ENCODE results near the gene RNF138.

The RNF138 gene

DNA sequence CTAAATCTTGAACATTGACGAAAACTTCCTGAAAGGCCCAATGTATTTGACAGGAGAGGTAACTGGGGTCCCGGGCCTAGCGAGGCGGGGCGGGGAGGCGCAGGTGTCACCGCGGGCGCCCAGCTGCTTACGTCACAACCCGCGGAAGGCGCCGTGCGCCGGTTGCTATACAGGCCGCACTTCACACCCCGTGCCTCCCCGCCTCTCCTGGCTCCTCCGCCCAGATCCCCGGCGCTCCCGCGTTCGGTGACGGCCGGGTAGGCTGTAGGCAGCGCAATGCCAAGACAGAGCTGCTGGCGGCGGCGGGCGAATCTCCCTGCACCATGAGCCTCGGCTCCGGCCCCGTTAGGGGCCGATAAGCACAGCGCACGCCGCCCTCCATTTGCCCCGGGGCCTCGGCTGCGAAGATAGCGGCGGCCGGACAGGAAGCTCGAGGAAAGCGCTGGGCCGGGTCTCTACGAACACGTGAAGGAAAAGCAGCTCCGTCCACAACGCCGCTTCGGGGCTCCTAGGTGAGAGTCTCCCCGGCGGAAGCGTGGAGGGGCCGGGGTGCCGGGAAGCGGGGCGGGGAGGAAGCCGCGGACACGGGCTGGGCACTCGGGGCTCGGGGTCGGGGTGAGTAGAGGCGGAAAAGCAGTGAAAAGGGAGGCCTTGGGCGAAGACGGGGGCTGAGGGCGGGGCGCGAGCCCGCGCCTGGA lies at the start of gene RNF138:
Gene RNF138, plus strand, starts transcription at position 151 of the 698 bp plus-strand sequence. CDS start 903 bp downstream, outside the sequence.
- H3K4me1 ChIP-seq (ENCODE audit: control insufficient read depth, low read depth, low read length), result peaks cover 5% of the 10 kb centered on the region
- no peaks in the 10 kb centered on the region for H3K27me3 ChIP-seq (ENCODE audit: control insufficient read depth, insufficient read depth, low read length)
- peak within 1 kb of the TSS; percentile 94 for H3K9ac ChIP-seq (ENCODE audit: low read length)
- H3K4me3 ChIP-seq (ENCODE audit: low read length), result peak within 1 kb of the TSS; percentile 76
- H3K27ac ChIP-seq (ENCODE audit: low read length), result peak within 1 kb of the TSS; percentile 73
- no peaks in the 10 kb centered on the region for H3K9me3 ChIP-seq (ENCODE audit: control insufficient read depth, low read depth, low read length)
- peaks cover 10% of the 10 kb centered on the region for H3K36me3 ChIP-seq (ENCODE audit: control insufficient read depth, low read depth, low read length)

GRCh38 chr18:32042337-32042736 lies 49.3 kb upstream of the RNF138 start:
- H3K4me1 ChIP-seq (ENCODE audit: control insufficient read depth, low read depth, low read length), result no peaks in the 10 kb centered on the region
- H3K36me3 ChIP-seq (ENCODE audit: control insufficient read depth, low read depth, low read length), result peaks cover 3% of the 10 kb centered on the region
- H3K27ac ChIP-seq (ENCODE audit: low read length), result no peak overlapping the region
- no peaks in the 10 kb centered on the region for H3K27me3 ChIP-seq (ENCODE audit: control insufficient read depth, insufficient read depth, low read length)
- no peak overlapping the region for H3K4me3 ChIP-seq (ENCODE audit: low read length)
- H3K9ac ChIP-seq (ENCODE audit: low read length), result no peak overlapping the region
- H3K9me3 ChIP-seq (ENCODE audit: control insufficient read depth, low read depth, low read length), result no peaks in the 10 kb centered on the region

GRCh38 chr18:32048507-32049091 lies 43.1 kb upstream of the RNF138 start:
- no peaks in the 10 kb centered on the region for H3K36me3 ChIP-seq (ENCODE audit: control insufficient read depth, low read depth, low read length)
- H3K9me3 ChIP-seq (ENCODE audit: control insufficient read depth, low read depth, low read length), result no peaks in the 10 kb centered on the region
- no peak overlapping the region for H3K9ac ChIP-seq (ENCODE audit: low read length)
- no peaks in the 10 kb centered on the region for H3K27me3 ChIP-seq (ENCODE audit: control insufficient read depth, insufficient read depth, low read length)
- H3K27ac ChIP-seq (ENCODE audit: low read length), result no peak overlapping the region
- no peaks in the 10 kb centered on the region for H3K4me1 ChIP-seq (ENCODE audit: control insufficient read depth, low read depth, low read length)
- no peak overlapping the region for H3K4me3 ChIP-seq (ENCODE audit: low read length)

- Histone ChIP-seq H3K9me3 (ENCODE audit: control insufficient read depth, low read depth, low read length) (no peaks in the 10 kb centered on the region), H3K9ac (ENCODE audit: low read length) (no peak overlapping the region), H3K4me1 (ENCODE audit: control insufficient read depth, low read depth, low read length) (no peaks in the 10 kb centered on the region), H3K4me3 (ENCODE audit: low read length) (no peak overlapping the region), H3K36me3 (ENCODE audit: control insufficient read depth, low read depth, low read length) (no peaks in the 10 kb centered on the region), H3K27ac (ENCODE audit: low read length) (no peak overlapping the region), H3K27me3 (ENCODE audit: control insufficient read depth, insufficient read depth, low read length) (no peaks in the 10 kb centered on the region)
Observed at GRCh38 chr18:32049393-32050171, 42.1 kb upstream of the RNF138 start.

DNA sequence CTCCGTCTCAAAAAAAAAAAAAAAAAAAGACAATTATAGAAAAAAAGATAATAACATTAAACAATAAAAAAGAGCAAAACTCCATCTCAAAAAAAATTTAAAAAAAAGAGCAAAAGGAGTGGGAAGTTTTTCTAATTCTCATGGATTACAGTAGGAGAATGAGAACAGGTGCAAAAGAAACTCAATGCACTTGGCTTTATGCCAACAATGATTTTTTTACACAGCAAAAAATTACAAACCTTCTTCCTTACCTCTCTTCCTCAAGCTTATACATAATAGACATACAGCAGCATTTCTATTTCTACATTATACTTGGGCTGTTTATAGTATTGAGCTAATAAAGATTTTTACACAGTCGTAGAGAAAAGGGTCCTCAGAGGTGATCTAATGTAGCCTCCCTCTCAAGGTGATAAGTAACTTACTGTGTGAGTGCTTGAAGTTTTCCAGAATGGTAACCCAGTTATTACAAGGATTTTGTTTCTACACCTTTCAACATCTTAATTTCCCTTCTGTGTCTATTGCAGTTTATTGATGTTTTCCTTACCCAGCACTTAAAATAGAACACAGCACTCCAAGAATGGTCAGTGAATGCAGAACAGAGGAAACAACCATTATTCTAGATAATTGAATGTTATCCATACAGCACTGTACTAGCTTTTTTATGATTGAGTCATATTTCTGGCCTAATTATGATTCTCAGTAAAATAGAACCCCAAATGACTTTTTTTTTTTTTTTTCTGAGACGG lies 34.9 kb upstream of the RNF138 start:
- no peaks in the 10 kb centered on the region for H3K27me3 ChIP-seq (ENCODE audit: control insufficient read depth, insufficient read depth, low read length)
- no peaks in the 10 kb centered on the region for H3K9me3 ChIP-seq (ENCODE audit: control insufficient read depth, low read depth, low read length)
- no peak overlapping the region for H3K4me3 ChIP-seq (ENCODE audit: low read length)
- no peak overlapping the region for H3K27ac ChIP-seq (ENCODE audit: low read length)
- no peak overlapping the region for H3K9ac ChIP-seq (ENCODE audit: low read length)
- peaks cover 3% of the 10 kb centered on the region for H3K4me1 ChIP-seq (ENCODE audit: control insufficient read depth, low read depth, low read length)
- no peaks in the 10 kb centered on the region for H3K36me3 ChIP-seq (ENCODE audit: control insufficient read depth, low read depth, low read length)

GRCh38 chr18:32057624-32058165 lies 34.0 kb upstream of the RNF138 start:
- no peaks in the 10 kb centered on the region for H3K27me3 ChIP-seq (ENCODE audit: control insufficient read depth, insufficient read depth, low read length)
- no peaks in the 10 kb centered on the region for H3K36me3 ChIP-seq (ENCODE audit: control insufficient read depth, low read depth, low read length)
- H3K9ac ChIP-seq (ENCODE audit: low read length), result no peak overlapping the region
- no peaks in the 10 kb centered on the region for H3K9me3 ChIP-seq (ENCODE audit: control insufficient read depth, low read depth, low read length)
- peaks cover 3% of the 10 kb centered on the region for H3K4me1 ChIP-seq (ENCODE audit: control insufficient read depth, low read depth, low read length)
- H3K27ac ChIP-seq (ENCODE audit: low read length), result no peak overlapping the region
- no peak overlapping the region for H3K4me3 ChIP-seq (ENCODE audit: low read length)

- Histone ChIP-seq H3K4me1 (ENCODE audit: control insufficient read depth, low read depth, low read length) (peaks cover 3% of the 10 kb centered on the region), H3K27me3 (ENCODE audit: control insufficient read depth, insufficient read depth, low read length) (no peaks in the 10 kb centered on the region), H3K36me3 (ENCODE audit: control insufficient read depth, low read depth, low read length) (no peaks in the 10 kb centered on the region), H3K27ac (ENCODE audit: low read length) (no peak overlapping the region), H3K9ac (ENCODE audit: low read length) (no peak overlapping the region), H3K4me3 (ENCODE audit: low read length) (no peak overlapping the region), H3K9me3 (ENCODE audit: control insufficient read depth, low read depth, low read length) (no peaks in the 10 kb centered on the region)
Observed at GRCh38 chr18:32060026-32060425, 31.6 kb upstream of the RNF138 start.

DNA sequence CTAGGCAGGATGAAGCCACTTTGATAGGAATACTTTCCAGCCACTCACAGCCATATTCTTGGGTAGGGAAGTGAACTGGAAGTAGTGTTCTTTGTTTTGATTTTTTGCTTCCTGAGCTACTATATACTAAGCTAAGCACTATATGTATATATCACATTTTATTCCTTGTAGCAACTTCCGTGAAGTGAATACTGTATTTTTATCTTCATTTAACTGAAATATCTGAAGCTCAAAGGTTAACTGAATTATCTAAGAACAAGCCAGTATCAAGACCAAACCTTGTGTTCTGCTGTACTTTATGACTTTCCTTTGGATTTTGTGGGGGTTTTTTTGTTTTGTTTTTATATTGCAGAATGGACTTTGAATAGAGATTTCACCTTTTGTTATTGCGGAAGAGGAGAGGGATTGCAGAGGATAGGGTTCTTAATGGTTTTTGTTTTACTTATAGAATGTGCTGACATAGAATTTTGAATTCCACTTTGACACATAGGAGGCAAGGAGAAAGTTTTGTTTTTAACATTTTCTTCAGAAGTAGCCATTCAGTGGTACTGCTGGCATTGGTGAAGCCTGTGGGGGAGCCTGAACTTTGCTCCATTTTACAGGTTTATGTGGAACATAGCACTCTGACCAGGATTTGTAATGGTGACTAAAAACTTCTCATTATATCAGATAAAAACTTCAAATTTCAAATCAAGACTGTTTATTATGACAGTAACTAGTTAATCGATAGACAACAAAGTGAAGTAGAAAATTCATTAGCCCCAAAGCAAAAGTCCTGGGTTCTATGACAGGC lies 24.1 kb upstream of the RNF138 start:
- Histone ChIP-seq H3K9ac (ENCODE audit: low read length) (no peak overlapping the region), H3K4me3 (ENCODE audit: low read length) (no peak overlapping the region), H3K27me3 (ENCODE audit: control insufficient read depth, insufficient read depth, low read length) (no peaks in the 10 kb centered on the region), H3K36me3 (ENCODE audit: control insufficient read depth, low read depth, low read length) (no peaks in the 10 kb centered on the region), H3K27ac (ENCODE audit: low read length) (no peak overlapping the region), H3K9me3 (ENCODE audit: control insufficient read depth, low read depth, low read length) (no peaks in the 10 kb centered on the region), H3K4me1 (ENCODE audit: control insufficient read depth, low read depth, low read length) (no peaks in the 10 kb centered on the region)

DNA sequence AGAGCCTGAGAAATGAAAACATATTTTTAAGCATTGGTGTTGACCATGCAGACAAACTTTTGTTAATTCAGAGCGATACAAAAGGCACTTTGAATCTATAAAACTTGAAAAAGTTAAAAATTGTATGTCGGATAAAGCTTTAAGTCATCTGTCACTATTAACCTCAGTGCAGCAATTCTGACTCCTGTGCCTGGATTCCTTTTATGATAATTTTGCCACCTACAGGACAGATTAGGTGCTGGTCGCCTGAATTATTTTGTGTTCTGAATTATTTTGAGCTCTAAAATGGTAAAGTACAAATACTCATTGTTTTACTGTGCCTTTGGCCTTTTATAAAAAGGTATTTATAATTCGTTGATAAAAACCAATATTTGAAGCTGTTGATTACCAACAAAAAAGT lies 19.4 kb upstream of the RNF138 start:
- no peaks in the 10 kb centered on the region for H3K36me3 ChIP-seq (ENCODE audit: control insufficient read depth, low read depth, low read length)
- H3K27ac ChIP-seq (ENCODE audit: low read length), result no peak overlapping the region
- H3K9ac ChIP-seq (ENCODE audit: low read length), result no peak overlapping the region
- H3K9me3 ChIP-seq (ENCODE audit: control insufficient read depth, low read depth, low read length), result no peaks in the 10 kb centered on the region
- no peaks in the 10 kb centered on the region for H3K27me3 ChIP-seq (ENCODE audit: control insufficient read depth, insufficient read depth, low read length)
- H3K4me3 ChIP-seq (ENCODE audit: low read length), result no peak overlapping the region
- no peaks in the 10 kb centered on the region for H3K4me1 ChIP-seq (ENCODE audit: control insufficient read depth, low read depth, low read length)

- Histone ChIP-seq H3K36me3 (ENCODE audit: control insufficient read depth, low read depth, low read length) (no peaks in the 10 kb centered on the region), H3K4me3 (ENCODE audit: low read length) (no peak overlapping the region), H3K4me1 (ENCODE audit: control insufficient read depth, low read depth, low read length) (no peaks in the 10 kb centered on the region), H3K9me3 (ENCODE audit: control insufficient read depth, low read depth, low read length) (no peaks in the 10 kb centered on the region), H3K27me3 (ENCODE audit: control insufficient read depth, insufficient read depth, low read length) (no peaks in the 10 kb centered on the region), H3K9ac (ENCODE audit: low read length) (no peak overlapping the region), H3K27ac (ENCODE audit: low read length) (no peak overlapping the region)
Observed at GRCh38 chr18:32074206-32074605, 17.5 kb upstream of the RNF138 start.

Data from iPS-18a (cell line).